Kidney capillary endothelial cell (primary cell): Measurements from ENCODE around the gene TSC1.
A peak's percentile ranks its signal among the peaks of the same experiment; 100 is the strongest.
"Not testable (repeated sequence)": the region's sequence is repeated elsewhere in the genome, so short reads cannot be mapped to it uniquely, and the experiment has no call there.

Experiments used
- DNase-seq: peaks from one replicate; pipeline ENCODE4 v3.0.0-alpha.2; 2018; ENCODE audit warnings: low spot score

The TSC1 gene

DNA sequence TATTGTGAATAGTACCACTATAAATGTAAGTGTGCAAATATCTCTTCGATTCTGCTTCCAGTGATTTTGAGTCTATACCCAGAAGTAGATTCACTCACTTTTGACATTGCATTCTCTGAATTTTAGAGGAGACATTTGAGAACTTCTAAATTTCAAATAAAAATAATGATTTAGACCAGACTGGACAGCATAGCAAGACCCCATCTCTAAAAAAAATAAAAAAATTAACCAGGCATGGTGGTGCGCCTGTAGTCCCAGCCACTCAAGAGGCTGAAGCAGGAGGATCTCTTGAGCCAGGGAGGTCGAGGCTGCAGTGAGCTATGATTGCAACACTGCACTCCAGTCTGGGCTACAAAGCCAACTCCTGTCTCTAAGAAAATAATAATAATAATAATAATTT, 32.2 kb upstream of the TSC1 start:
- no peak for DNase-seq

DNA sequence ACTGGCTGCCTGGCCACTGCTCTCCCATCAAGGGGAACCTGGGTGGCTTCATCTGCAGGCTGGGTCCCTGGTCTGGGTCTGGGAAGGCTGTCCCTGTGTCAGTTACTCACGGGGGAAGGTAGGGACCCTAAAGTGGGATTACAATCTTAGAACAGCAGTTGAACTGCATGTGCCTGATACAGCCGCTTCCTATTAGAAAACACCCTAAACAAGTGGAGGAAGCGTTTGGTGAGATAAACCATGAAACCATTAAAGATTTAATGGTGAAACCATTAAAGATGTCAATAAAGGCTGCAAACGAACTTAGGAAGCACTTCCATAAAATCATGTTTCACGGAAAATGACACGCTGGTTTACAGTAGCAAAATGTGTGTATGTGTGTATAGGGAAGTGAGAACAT, 31.5 kb upstream of the TSC1 start:
- DNase-seq, result no peak

DNA sequence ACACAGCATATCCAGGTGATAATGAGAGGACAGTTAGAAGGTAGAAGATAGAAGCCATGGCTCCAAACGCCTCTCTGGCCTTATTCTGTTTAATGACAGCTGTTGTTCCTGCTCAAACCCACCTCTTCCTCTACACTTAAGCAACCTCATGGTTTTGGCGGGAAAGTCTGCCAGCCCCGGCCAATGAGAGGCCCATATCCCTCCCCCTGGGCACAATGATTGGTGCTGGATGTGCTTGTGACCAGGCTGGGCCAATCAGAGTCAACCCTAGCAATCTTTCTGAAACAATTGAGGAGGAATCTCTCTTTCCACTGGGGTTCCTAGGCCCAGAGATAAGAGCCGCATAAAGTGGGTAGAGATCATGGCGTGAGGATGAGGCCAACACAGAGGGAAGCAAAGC, 29.3 kb upstream of the TSC1 start:
- DNase-seq, result peak; percentile 10

DNA sequence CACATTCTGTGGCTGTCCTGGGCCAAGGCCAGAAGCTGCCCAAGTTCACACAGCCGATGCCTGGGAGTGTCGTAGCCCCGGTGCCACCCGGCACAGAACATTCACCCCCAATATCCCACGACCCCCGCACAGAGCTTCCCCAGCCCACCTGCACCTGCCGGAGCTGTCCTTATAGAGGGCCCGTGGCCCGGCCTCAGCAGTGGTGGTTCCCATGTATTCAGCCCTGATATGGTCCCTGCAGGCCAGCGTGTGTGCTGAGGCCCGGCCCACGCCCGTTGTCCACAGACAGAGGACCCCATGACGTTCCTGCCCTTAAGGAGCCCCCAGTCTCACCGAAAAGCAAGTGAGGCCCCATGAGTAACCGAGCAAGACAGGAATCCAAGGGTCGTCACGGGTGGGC, 28.8 kb upstream of the TSC1 start:
- no peak for DNase-seq

DNA sequence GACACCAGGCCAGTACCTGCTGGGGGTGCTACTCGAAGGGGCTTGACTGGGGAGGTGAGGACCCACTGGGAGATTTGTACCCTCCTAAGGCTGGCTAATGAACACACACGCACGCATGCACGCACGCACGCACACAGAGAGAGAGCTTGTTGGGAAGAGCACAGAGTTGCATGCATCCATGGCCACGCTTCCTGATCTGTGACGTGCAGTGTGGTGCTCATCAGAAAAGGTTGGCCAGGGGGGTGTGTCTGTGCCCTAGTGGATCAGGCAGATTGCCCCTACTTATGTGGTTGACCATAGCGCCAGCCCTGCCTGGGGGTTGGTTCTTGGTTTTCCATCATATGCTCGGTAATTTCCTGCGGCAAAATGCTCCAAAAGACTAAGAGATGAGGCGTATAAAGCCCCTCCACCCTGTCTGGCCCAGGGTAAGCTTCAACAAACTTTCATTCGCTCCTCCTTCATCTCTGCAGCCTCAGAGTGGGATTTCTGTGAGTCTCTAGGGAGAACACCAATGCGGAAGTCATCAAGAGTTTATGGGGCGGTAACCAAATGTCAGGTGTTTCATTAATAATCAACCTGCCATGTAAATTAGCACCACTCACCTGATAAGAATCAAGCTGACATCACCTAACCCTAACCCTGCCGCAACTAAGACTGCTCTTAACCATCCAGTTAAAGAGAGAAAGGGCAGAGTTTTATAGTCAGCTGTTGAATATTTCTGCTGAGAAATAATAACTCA, 26.1 kb upstream of the TSC1 start:
- no peak for DNase-seq

DNA sequence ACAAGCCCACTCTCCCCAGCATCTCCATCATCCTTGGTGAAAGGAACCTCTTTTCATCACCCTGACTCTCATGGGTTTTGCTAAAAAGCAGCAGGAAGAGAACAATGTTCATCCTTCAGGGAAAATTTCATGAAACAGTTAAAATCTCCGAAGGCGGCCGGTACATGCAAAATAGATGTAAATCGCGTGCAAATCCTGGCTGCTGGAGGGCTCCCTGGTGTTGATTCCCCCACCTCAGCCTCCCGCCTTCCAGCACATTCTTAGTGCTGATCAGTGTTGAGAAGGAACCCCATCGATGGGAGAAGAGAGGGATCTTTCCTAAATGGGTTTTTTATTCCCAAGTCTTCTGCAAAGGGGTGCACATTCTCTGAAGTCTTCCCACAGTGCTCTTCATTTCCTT, 25.4 kb upstream of the TSC1 start:
- DNase-seq, result no peak

DNA sequence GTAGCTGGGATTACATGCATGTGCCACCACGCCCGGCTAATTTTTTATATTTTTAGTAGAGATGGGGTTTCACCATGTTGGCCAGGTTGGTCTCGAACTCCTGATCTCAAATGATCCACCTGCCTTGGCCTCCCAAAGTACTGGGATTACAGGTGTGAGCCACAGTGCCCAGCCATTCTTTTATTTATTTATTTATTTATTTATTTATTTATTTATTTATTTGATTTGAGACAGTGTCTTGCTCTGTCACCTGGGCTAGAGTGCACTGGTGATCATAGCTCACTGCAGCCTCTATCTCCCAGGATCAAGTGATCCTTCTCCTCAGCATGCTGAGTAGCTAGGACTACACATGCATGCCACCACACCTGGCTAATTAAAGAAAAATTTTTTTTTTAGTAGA, 23.5 kb upstream of the TSC1 start:
- not testable (repeated sequence) for DNase-seq

DNA sequence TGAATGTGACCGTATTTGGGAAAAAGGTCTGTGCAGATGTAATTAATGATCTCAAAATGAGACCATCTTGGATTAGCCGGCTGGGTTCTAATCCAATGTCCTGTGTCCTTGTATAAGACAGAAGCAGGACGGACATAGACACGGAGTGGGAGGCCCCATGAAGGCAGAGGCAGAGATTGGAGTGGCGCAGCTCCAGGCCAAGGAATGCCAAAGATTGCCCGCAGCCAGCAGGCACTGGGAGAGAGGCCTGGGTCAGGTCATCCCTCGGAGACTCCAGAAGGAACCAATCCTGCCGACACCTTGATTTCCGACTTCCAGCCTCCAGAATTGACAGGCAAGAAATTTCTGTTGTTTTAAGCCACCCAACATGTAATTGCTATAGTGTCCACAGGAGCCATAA, 21.1 kb upstream of the TSC1 start:
- DNase-seq, result no peak

DNA sequence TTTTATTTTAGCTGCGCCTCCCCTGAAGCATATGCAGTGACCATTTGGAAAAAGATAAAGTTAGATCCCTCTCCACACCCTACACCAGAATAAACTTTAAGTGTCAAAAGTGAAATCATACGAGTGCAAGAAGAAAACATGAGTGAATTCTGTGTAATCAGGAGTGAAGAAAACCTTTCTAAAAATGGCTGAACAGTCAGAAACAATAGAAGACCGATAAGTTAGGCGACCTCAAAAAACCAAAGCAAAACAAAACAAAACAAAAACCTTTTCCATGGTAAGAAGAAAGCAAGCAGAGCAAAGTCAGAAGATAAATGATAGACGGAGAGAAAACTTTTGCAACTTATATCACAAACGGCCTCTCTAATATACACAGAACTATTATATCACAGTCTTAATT, 16.6 kb upstream of the TSC1 start:
- no peak for DNase-seq

DNA sequence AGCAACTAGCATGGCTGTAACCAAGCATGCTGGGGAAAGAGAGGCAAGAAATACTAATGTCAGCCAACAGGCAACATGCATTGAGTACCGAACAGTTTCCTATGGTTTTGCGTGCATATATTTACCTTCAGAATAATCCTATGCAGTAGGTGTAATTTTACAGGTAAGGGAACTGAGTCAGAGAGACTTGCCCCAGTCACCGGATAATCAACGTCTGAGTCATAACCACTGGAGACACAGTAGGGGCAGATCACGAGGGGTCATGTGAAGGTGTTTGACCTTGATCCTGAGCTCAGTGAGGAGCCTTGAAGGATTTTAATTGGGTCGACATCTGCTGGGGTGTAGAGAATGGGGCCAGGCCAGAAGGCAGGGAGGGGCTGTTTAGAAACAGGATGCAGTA, 13.4 kb upstream of the TSC1 start:
- DNase-seq, result no peak

DNA sequence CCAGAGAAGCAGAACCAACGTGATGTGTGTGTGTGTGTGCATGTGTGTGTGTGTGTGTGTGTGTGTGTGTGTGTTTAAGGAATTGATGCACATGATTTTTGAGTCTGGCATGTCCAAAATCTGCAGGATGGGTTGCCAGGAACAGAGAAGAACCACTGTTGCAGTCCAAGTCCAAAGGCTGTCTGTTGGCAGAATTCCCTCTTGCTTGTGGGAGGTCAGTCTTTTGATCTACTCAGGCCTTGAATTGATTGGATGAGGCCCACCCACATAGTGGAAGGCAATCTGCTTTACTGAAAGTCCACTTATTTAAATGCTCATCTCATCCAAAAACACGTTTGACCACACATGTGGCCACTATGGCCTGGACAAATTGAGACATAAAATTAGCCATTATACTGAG, 11.4 kb upstream of the TSC1 start:
- DNase-seq, result no peak

DNA sequence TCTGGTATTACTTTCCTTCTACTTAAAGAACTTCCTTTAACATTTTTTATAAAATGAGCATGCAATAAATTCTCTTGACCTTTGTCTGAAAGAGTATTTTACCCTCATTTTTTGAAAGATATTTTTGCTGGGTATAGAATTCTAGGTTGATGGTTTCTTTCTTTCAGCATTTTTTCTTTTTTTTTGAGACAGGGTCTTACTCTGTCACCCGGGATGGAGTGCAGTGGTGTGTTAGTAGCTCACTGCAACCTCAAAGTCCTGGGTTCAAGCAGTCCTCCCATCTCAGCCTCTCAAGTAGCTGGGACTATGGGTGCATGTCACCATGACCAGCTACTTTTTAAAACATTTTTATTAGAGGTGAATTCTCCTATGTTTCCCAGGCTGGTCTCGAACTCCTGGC, 10.7 kb upstream of the TSC1 start:
- no peak for DNase-seq

DNA sequence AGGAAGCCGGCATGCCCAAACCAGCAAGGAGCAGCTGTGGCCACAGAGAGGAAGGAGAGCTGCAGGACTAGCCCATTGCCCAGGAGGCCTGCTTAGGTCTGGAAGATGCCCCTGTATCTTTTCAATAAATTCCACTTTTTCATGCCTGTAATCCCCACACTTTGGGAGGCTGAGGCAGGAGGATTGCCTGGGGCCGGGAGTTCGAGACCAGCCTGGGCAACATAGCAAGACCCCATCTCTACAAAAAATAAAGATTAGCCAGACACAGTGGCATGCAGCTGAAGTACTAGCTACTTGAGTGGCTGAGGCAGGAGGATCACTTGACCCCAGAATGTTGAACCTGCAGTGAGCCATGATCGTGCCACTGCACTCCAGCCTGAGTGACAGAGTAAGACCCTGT, 5.3 kb upstream of the TSC1 start:
- DNase-seq, result no peak

DNA sequence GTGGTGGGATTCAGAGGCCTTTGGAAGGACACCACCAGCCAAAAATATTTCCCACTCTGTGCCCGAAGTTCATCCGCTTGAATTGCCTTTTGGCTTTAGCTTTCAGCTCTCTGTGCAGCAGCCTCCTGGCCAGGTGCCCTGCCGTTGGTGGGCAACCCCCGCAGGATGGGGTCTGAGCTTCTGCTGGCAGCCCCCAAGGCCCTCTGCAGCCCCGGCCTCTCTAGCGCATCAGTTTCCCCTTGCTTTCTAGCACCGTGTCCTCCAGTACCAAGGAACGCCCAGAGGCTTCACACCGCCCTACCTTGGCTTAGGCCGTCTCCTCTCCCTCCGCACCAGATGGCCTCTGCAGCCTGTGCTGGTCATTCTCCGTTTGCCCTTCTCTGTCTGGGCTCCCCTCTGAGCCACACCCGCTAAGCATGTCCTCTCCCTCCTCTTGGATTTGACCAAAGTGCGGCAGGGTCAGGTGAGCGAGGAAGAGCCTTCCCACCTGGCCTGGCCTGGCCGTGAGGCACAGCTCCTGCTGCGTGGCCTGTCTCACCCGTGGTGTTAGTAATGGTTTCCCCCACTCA, 4.2 kb upstream of the TSC1 start:
- DNase-seq, result no peak

DNA sequence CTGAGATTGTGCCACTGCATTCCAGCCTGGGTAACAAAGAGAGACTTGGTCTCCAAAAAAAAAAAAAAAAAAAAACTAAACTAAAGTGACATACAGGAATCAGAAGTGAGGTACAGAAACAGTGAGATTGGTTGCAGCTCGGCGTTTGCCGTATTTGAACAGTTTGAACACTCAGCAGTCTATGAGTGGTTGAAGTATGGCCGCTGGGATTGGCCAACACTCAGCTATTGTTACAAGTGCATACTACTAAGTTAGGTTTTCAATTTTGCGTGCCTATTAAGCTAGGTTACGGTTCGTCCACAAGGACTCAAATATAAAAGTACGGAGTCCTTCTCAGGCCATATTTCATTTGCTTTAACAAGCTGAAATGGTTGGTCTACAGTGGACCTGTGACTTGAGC, 3.3 kb upstream of the TSC1 start:
- DNase-seq, result no peak

DNA sequence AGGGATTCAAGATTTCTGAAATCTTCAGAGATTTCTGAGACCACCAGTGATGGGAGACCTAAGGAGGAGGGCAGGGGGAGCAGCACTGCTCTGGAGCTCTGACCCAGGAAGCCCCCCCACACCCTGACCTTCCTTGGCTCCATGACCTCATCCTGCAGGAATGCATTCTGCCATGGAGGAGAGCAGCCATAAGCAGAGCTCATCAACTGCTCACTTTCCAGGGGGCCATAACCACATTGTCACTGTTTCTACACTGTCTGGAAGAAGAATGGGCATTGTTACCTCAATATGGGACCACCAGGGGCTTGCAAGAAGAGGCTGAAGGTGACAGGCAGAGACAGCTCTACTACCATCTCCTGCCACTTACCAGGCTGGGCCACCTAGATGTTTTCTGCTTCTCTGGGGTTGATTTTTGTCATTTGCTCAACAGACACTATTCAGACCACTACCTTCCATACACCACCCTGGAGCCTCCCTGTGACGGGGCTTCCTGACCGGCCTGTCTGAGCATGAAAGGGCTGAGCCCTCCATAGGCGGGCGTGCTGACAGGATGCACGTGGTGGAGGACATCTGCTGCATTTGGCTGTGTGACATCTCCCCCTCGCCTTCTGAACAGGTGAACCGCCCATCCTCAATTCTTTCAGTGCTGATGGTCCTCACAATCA, 2.3 kb upstream of the TSC1 start:
- peak; percentile 29 for DNase-seq

DNA sequence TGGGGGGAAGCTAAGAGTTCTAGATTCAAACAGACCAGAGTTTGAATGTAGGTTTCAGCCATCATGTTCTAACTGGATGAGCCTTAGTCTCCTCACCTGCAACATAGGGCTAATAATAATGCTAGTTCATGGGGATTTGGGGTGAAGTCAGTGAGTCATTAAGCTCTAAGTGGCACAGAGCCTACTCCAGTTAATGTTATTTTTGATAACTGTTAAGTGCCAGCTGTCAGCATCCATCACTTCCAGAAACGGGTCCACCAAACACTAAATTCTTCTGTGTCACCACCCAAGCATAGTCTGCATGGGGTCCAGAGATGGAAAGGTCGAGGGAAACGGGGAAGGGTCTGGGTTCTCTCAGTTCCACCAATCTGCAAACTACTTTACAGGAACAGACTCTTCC, 1.8 kb upstream of the TSC1 start:
- DNase-seq, result no peak

DNA sequence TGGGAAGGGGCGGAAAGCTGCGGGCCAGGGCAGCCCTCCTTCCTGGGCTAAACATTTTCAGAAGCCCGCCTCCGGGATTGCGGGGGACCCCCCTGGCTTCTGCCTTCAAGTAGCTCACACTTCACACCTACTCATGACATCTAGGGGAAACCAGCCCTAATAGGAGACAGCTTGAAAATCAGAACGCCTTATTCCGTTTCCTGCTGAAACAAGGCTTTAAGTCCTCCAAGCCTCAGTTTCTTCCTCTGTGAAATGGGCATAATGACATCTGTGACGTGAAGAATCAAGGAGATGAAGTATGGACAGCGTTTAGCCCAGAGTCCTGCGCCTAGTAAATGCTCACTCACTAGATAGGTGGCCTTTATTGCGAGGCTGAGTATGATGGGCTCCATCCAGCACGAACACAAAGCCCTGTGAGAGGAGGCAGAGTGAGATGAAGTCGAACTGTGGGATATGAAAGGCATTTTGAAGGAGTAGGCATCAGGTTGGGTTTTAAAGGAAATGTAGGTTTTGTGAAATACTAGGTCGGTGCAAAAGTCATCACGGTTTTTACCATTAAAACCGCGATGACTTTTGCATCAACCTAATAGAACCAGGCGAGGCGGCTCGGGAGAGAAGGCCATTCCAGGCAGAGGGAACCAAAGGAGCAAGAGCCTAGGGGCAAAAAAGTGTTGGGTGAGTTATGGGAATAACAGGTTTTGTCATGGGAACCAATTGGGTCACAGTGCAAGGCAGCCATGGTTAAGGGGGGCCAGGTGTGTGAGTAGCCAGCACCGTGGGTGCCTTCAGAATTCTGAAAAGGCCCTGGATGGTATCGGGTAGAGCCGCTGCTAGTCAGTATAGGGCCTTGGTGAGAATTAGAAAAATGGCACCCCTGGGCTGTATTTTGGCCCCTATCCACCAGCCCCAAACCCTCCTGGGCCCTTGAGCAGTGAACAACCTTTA, 1.0 kb upstream of the TSC1 start:
- DNase-seq, result no peak

DNA sequence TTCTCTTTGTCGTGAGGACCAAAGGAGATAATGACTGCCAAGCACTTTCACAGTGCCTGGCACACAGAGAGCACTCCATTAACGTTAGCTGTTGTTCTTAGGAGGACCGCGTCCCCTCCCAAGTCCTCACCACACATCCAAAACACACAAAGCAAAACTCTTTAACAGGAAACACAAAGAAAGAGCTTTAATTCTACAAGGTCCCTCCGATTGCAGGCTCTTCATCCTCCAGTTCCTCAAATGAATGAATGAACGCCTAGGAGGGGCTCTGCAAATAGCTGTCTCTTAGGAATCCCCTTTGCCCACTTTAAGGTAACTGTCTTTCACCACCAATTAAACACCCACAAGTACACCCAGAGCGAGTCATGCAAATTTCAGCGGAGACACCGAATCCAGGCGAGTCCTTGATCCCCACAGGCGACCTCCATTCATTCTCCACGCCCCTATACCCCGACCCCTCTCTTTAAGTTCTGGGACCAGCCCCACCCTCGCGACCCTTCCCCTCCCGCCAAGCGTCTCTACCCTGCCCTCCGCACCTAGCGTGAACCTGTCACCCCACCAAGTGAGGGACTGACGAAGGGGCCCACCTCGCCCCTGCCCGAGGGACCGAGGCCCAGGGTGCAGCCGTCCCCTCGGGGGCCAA, 644 bp downstream of the TSC1 start:
- DNase-seq, result no peak

DNA sequence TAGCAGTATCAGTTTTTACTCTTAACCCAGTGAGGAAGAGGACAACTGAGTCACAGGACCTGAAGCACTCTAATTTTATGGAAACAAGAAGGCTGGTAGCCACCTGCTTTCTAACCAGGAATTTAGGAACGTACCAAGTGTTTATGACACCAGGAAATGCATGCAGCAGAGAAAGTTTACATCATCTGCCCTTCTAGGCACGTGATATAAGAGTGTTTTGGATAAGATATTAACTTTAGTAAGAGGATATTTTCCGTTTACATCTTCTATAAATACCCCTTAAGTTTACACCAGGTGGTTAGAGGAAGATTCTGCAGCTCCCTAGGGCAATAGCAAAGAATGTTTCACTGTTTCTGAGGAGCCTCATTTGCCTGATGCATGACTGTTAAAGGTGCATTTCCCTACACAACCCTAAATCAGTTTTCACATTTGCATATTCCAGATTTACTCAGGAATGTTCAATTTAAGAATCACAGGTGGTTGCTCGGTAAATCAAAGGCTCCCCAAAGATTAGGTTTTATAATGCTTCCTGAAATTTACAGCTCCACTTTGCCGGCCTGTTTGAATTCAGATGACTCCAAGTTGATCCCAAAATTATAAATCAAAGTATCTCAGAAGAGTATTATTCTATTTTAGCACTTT, 1.8 kb downstream of the TSC1 start:
- DNase-seq, result no peak

DNA sequence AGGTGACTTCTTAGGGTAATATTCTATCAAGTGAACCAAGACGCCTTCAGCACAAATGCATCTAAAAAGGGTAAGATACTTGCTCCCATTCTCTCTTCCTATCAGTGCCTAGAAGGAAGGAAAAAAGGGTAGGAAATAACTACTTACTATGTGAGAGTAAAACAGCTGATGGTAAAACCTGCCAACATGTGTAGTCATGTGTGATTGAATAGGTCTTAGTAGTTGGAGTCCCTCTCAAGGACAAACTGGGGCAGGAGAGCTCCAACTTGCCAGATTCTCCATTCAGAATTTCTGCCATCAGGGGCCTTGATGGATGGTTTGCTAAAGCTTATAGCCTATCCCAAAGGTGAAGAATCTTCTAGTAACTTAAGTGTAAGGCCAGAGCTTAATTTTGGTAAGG, 5.2 kb downstream of the TSC1 start:
- no peak for DNase-seq

DNA sequence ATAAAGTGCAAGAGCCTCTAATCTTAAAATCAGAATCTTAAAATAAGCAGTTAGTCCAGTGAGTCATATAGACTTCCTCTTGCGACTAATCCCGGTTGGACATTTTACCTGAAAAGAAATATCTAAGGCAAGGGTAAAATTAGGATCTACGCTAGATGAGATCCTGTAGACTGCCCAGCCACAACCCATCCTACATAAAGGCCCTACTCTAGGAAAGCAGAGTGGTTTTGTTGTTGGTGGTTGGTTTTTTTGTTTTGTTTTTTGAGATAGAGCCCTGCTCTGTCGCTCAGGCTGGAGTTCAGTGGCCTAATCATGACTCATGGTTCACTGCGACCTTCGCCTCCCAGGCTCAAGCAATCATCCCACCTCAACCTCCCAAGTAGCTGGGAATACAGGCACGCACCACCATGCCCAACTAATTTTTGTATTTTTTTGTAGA, 6.9 kb downstream of the TSC1 start:
- DNase-seq, result no peak
